Measurements from ENCODE around the gene GRIP2.
A peak's percentile ranks its signal among the peaks of the same experiment; 100 is the strongest.

Gene GRIP2

DNA sequence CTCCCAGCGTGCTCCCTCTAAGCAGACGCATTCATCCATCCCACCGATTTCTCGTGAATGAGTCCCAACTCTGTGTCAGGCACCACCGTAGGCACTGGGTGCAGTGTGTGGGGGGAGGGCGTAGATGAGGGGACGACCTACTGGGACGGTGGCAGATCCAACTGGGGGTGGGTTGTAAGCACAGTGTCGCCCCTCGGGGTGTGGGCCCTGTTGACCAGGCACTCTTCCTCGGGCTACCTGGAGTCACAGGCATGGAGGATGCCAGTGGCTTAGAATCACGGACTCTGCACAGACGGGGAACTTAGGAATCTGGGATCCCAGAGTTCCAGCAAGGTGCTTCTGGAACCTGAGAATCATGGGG lies 71.5 kb downstream of the GRIP2 start:
- in situ Hi-C loops (cut with MboI; ENCODE audit: low sequenced_read_pairs): loop anchor here (10.0 kb wide), 1 partner anchor 574 kb away; no protein-coding TSS in a partner anchor
- Histone ChIP-seq H3K4me3 (no peak overlapping the region), H3K9me3 (no peaks in the 10 kb centered on the region), H3K36me3 (replicated peaks) (peaks cover 18% of the 10 kb centered on the region), H3K27me3 (ENCODE audit: low read depth) (no peaks in the 10 kb centered on the region), H3K4me1 (no peaks in the 10 kb centered on the region)
- DNase-seq (ENCODE audit: low spot score in 2 of 2): no peak

GRCh38 chr3:14467814-14468620 lies 72.1 kb downstream of the GRIP2 start:
- no peaks in the 10 kb centered on the region for H3K27me3 ChIP-seq (ENCODE audit: low read depth)
- in situ Hi-C loops (cut with MboI; ENCODE audit: low sequenced_read_pairs): loop anchor here (10.0 kb wide), 1 partner anchor 573 kb away; no protein-coding TSS in a partner anchor
- DNase-seq (ENCODE audit: low spot score in 2 of 2): peak; percentile 17 to 57
- H3K4me1 ChIP-seq: no peaks in the 10 kb centered on the region; the same call in 1 of the 2 replicates
- peaks cover 19% of the 10 kb centered on the region for H3K36me3 ChIP-seq (replicated peaks)
- H3K9me3 ChIP-seq: no peaks in the 10 kb centered on the region
- no peak overlapping the region for H3K4me3 ChIP-seq

DNA sequence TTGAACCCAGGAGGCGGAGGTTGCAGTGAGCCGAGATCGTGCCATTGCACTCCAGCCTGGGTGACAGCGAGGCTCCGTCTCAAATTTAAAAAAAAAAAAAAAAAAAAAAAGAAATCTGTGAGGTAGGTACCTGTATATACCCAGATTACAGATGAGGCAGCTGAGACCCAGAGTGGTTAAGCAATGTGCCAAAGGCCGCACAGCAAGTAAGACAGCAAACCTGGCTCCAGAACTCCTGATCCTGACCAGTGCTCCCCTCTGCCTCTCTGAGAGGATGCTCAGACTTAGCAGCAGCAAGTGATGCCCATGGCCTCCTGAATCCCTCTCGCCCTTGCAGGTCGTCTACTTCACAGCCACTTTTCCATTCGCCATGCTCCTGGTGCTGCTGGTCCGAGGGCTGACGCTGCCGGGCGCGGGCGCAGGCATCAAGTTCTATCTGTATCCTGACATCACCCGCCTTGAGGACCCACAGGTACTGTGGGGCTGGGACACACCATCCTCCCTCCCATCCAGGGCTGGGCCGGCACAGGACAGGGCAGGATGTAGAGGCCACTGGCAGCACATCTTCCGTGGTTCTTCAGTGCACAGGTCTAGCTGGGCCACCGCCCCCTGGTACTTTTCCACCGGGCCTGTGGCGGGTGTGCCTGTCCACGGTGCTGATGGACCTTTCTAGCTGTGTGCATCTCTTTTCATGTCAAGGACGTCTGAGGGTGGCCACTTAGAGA lies 73.8 kb downstream of the GRIP2 start:
- no peak for DNase-seq (ENCODE audit: low spot score in 2 of 2)
- no peaks in the 10 kb centered on the region for H3K27me3 ChIP-seq (ENCODE audit: low read depth)
- H3K9me3 ChIP-seq: no peaks in the 10 kb centered on the region
- H3K4me3 ChIP-seq: no peak overlapping the region
- in situ Hi-C loops (cut with MboI; ENCODE audit: low sequenced_read_pairs): loop anchor here (10.0 kb wide), 1 partner anchor 572 kb away; no protein-coding TSS in a partner anchor
- H3K36me3 ChIP-seq (replicated peaks): peaks cover 29% of the 10 kb centered on the region
- H3K4me1 ChIP-seq: no peaks in the 10 kb centered on the region; the same call in 1 of the 2 replicates

DNA sequence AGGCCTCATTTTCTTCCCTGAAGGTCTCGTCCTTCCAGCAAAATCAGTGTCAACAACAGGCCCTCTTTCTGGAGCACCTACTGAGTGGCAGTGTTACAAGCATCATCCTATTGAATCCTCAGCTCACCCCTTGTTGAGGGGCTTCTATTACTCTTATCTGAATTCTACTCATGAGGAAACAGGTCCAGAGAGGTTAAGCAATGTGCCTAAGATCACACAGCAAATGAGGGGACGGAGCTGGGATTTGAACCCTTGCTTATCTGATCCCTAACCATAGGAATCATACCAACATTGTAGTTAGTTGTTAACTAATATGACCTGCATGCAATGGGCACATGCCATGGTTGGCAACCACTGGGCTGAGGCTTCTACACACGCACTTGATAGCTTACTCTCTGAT lies 74.7 kb downstream of the GRIP2 start:
- H3K4me3 ChIP-seq: no peak overlapping the region
- DNase-seq (ENCODE audit: low spot score in 2 of 2): no peak
- H3K27me3 ChIP-seq (ENCODE audit: low read depth): no peaks in the 10 kb centered on the region
- H3K36me3 ChIP-seq (replicated peaks): peaks cover 32% of the 10 kb centered on the region
- H3K4me1 ChIP-seq: no peaks in the 10 kb centered on the region; the same call in 1 of the 2 replicates
- no peaks in the 10 kb centered on the region for H3K9me3 ChIP-seq
- in situ Hi-C loops (cut with MboI; ENCODE audit: low sequenced_read_pairs): loop anchor here (10.0 kb wide), 1 partner anchor 571 kb away; no protein-coding TSS in a partner anchor

DNA sequence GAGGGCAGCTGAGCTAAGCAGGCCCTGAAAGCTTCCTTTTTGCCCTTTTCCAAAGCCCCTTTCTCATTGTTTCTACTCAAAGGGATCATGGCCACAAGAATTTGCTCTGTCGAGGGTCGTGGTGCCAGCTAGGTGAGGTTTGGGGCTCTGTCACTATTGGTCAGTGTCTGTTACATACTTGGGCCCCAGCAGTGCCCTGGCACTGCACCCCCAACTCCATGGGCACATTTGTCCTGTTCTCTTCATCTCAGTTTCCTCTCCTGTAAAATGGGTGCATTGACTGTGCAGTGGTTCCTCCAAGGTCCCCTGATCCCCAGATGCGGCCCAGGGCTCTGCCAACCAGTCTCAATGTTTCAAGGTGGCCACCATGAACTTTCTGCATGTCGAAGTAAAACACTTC lies 75.6 kb downstream of the GRIP2 start:
- no peaks in the 10 kb centered on the region; the same call in 1 of the 2 replicates for H3K4me1 ChIP-seq
- in situ Hi-C loops (cut with MboI; ENCODE audit: low sequenced_read_pairs): loop anchor here (5.0 to 10.0 kb wide), 2 partner anchors 202 to 570 kb away; no protein-coding TSS in a partner anchor
- H3K36me3 ChIP-seq (replicated peaks): peaks cover 32% of the 10 kb centered on the region
- H3K27me3 ChIP-seq (ENCODE audit: low read depth): no peaks in the 10 kb centered on the region
- DNase-seq (ENCODE audit: low spot score in 2 of 2): no peak
- H3K4me3 ChIP-seq: no peak overlapping the region
- H3K9me3 ChIP-seq: no peaks in the 10 kb centered on the region

DNA sequence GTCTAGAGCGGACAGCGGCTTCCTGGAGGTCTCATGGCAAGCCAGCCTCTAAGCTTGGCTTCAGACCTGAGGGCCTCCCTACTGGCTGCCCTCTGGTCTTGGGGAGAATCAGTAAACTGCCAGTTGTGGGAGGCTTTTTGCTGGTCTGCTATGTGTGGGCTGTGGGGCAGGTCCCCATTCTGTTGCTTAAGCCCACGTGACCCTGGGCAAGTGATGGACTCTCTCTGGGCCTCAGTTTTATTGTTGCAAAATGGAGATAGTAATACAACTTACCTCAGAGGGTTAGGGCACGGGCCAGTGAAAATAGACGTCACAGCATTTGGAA lies 76.0 kb downstream of the GRIP2 start:
- Histone ChIP-seq H3K36me3 (replicated peaks) (peaks cover 32% of the 10 kb centered on the region), H3K9me3 (no peaks in the 10 kb centered on the region), H3K4me3 (no peak overlapping the region), H3K4me1 (no peaks in the 10 kb centered on the region; the same call in 1 of the 2 replicates), H3K27me3 (ENCODE audit: low read depth) (no peaks in the 10 kb centered on the region)
- in situ Hi-C loops (cut with MboI; ENCODE audit: low sequenced_read_pairs): loop anchor here (5.0 to 10.0 kb wide), 2 partner anchors 202 to 569 kb away; no protein-coding TSS in a partner anchor
- DNase-seq (ENCODE audit: low spot score in 2 of 2): no peak

- no peak overlapping the region for H3K4me3 ChIP-seq
- in situ Hi-C loops (cut with MboI; ENCODE audit: low sequenced_read_pairs): loop anchor here (5.0 to 10.0 kb wide), 2 partner anchors 201 to 569 kb away; no protein-coding TSS in a partner anchor
- H3K36me3 ChIP-seq (replicated peaks): peaks cover 32% of the 10 kb centered on the region
- peak; percentile 18 to 48 for DNase-seq (ENCODE audit: low spot score in 2 of 2)
- no peaks in the 10 kb centered on the region for H3K27me3 ChIP-seq (ENCODE audit: low read depth)
- no peaks in the 10 kb centered on the region; the same call in 1 of the 2 replicates for H3K4me1 ChIP-seq
- H3K9me3 ChIP-seq: no peaks in the 10 kb centered on the region
These were observed 76.6 kb downstream of the GRIP2 start for GRCh38 chr3:14463330-14464140.

DNA sequence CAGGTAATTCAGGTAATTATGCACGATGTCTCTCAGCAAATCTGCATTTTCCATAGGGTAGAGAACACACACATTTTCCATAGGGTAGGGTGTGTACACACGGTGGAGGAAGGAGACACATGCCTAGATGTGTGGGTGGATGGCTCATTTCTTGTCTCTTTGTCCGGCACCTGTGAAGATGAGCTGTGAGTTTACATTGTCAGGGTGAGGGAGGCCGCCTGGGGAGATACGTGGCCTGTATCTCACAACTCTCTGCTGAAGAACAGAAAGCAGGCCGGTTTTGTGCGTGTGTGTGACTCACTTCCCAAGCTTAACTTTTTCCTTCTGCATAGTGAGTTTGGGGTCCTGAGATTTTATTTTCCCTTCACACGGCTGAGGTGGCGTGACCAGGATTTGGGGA lies 77.4 kb downstream of the GRIP2 start:
- Histone ChIP-seq H3K27me3 (ENCODE audit: low read depth) (no peaks in the 10 kb centered on the region), H3K4me1 (no peaks in the 10 kb centered on the region; the same call in 1 of the 2 replicates), H3K4me3 (no peak overlapping the region), H3K36me3 (replicated peaks) (peaks cover 29% of the 10 kb centered on the region), H3K9me3 (no peaks in the 10 kb centered on the region)
- DNase-seq (ENCODE audit: low spot score in 2 of 2): no peak
- in situ Hi-C loops (cut with MboI; ENCODE audit: low sequenced_read_pairs): loop anchor here (5.0 to 10.0 kb wide), 2 partner anchors 200 to 568 kb away; no protein-coding TSS in a partner anchor

- Histone ChIP-seq H3K27me3 (ENCODE audit: low read depth) (no peaks in the 10 kb centered on the region), H3K9me3 (no peaks in the 10 kb centered on the region), H3K36me3 (replicated peaks) (peaks cover 26% of the 10 kb centered on the region), H3K4me3 (no peak overlapping the region), H3K4me1 (no peaks in the 10 kb centered on the region; the same call in 1 of the 2 replicates)
- peak in 1 of 2 experiments; percentile 37 for DNase-seq (ENCODE audit: low spot score in 2 of 2)
- in situ Hi-C loops (cut with MboI; ENCODE audit: low sequenced_read_pairs): loop anchor here (5.0 to 10.0 kb wide), 2 partner anchors 200 to 567 kb away; no protein-coding TSS in a partner anchor
These were observed 78.3 kb downstream of the GRIP2 start for GRCh38 chr3:14461748-14462324.

DNA sequence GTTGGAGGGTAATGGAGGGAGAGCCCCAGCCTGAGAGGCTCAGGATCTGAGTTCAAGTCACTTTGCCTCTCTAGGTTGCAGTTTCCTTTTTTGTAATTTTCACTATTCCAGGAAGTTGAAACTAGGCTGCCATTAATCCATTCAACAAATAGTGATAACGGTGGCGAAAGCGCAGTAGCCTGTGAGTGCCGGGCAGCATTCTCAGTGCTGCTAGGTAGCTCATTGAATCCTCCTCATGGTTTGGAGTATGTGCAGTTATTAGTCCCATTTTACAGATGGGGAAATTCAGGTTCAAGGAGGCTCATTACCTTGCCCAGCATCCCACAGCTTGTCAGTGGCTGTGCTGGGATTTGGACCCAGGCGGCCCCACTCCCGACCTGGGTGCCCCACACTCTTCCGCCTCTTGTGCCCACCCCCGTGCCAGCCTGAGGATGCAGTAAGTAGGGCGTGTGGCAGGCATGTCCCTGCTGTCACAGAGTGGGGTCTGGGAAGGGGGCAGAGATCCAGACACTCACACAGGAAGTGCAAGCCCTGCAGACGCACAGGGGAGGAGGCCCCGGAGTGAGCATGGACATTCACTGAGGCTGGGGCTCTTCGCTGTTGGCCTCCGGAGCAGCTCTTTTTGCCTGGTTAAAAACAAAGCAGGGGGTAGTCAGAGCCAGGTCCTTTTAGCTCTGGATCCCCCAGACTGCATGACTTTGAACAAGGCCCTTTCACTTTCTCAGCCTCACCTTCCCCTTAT lies 79.0 kb downstream of the GRIP2 start:
- Histone ChIP-seq H3K27me3 (ENCODE audit: low read depth) (no peaks in the 10 kb centered on the region), H3K36me3 (replicated peaks) (peaks cover 25% of the 10 kb centered on the region), H3K4me3 (no peak overlapping the region), H3K4me1 (no peaks in the 10 kb centered on the region; the same call in 1 of the 2 replicates), H3K9me3 (no peaks in the 10 kb centered on the region)
- in situ Hi-C loops (cut with MboI; ENCODE audit: low sequenced_read_pairs): loop anchor here (5.0 to 10.0 kb wide), 2 partner anchors 199 to 566 kb away; no protein-coding TSS in a partner anchor
- no peak for DNase-seq (ENCODE audit: low spot score in 2 of 2)

- no peaks in the 10 kb centered on the region; the same call in 1 of the 2 replicates for H3K4me1 ChIP-seq
- H3K9me3 ChIP-seq: no peaks in the 10 kb centered on the region
- peaks cover 25% of the 10 kb centered on the region for H3K36me3 ChIP-seq (replicated peaks)
- no peaks in the 10 kb centered on the region for H3K27me3 ChIP-seq (ENCODE audit: low read depth)
- in situ Hi-C loops (cut with MboI; ENCODE audit: low sequenced_read_pairs): loop anchor here (5.0 to 10.0 kb wide), 2 partner anchors 198 to 566 kb away; no protein-coding TSS in a partner anchor
- no peak overlapping the region for H3K4me3 ChIP-seq
- DNase-seq (ENCODE audit: low spot score in 2 of 2): no peak
These were observed 79.7 kb downstream of the GRIP2 start for GRCh38 chr3:14460342-14461005.

GRCh38 chr3:14459787-14460186 lies 80.4 kb downstream of the GRIP2 start:
- H3K36me3 ChIP-seq (replicated peaks): peaks cover 28% of the 10 kb centered on the region
- H3K4me1 ChIP-seq: no peaks in the 10 kb centered on the region; the same call in 1 of the 2 replicates
- no peaks in the 10 kb centered on the region for H3K9me3 ChIP-seq
- no peak overlapping the region for H3K4me3 ChIP-seq
- no peaks in the 10 kb centered on the region for H3K27me3 ChIP-seq (ENCODE audit: low read depth)
- in situ Hi-C loops (cut with MboI; ENCODE audit: low sequenced_read_pairs): loop anchor here (5.0 to 10.0 kb wide), 2 partner anchors 197 to 565 kb away; no protein-coding TSS in a partner anchor
- DNase-seq (ENCODE audit: low spot score in 2 of 2): no peak
